ENCODE data around the gene LSAMP. TPM values are rescaled to one million over a fixed set of nuclear protein-coding genes. Genes with fewer than 3 reads are reported as not detected.

Gene LSAMP
- total and polyA plus RNA-seq, 2 of the 13 experiments (the other 11 are each of a cell fraction or from before 2014, with no cell fraction given), result not detected

- no peaks in the 10 kb centered on the region for H3K9me3 ChIP-seq (ENCODE audit: low read length)
Measured at GRCh38 chr3:116097226-116097625, 348.1 kb downstream of the LSAMP start.

GRCh38 chr3:116096631-116097030, 348.7 kb downstream of the LSAMP start:
- intact Hi-C loops (cut with micrococcal nuclease; ENCODE audit: unreplicated experiment), result no loop called here
- Histone ChIP-seq H3K27me3 (ENCODE audit: control insufficient read depth in 1 of 2, insufficient read depth in 2 of 2, low read length in 2 of 2) (no peaks in the 10 kb centered on the region; a peak in 1 of 5 replicates), H4K20me1 (ENCODE audit: insufficient read depth, low read length) (no peaks in the 10 kb centered on the region), H3K4me3 (replicated peaks in 1 of 3; ENCODE audit: insufficient read depth in 1 of 3, low read depth in 2 of 3, low read length in 3 of 3) (no peak overlapping the region), H3K79me2 (ENCODE audit: insufficient read depth, low read length) (no peaks in the 10 kb centered on the region), H3K27ac (ENCODE audit: extremely low read length, insufficient read depth, low read length) (no peak overlapping the region), H3K36me3 (replicated peaks in 1 of 2; ENCODE audit: control insufficient read depth in 1 of 2, insufficient read depth in 2 of 2, low read length in 2 of 2) (no peaks in the 10 kb centered on the region), H3K4me2 (ENCODE audit: low read depth, low read length) (no peak overlapping the region), H3K4me1 (ENCODE audit: insufficient read depth, low read length) (no peaks in the 10 kb centered on the region), H2AFZ (ENCODE audit: low read length) (no peak overlapping the region), H3K9me3 (ENCODE audit: low read length) (no peaks in the 10 kb centered on the region), H3K9ac (ENCODE audit: insufficient read depth, low read depth, low read length) (no peak overlapping the region)
- in situ Hi-C loops (cut with HindIII; ENCODE audit: extremely low pct_ligation_motif_present, low pct_unique_long_range_greater_than_20kb), result no loop called here
- TF ChIP-seq RAD21 (CRISPR knock-in tag; IDR thresholded peaks at IDR 0.05), result no peak
- ATAC-seq (no peak), FAIRE-seq (no peak), DNase-seq (ENCODE audit: low spot score) (no peak)
- WGBS (ENCODE audit: low lambda C conversion rate), result 10% methylated on average over 2 of the region's 2 CpGs
- CTCF ChIA-PET (ENCODE audit: low intra/inter-chr PET ratio, low total read pairs), result no interaction called here
- BruUV-seq (replicated peaks), result no TSS peak
- POLR2A ChIA-PET, result no interaction called here

More at GRCh38 chr3:116097226-116097625, 348.1 kb downstream of the LSAMP start:
- no peaks in the 10 kb centered on the region for H3K36me3 ChIP-seq (replicated peaks in 1 of 2; ENCODE audit: control insufficient read depth in 1 of 2, insufficient read depth in 2 of 2, low read length in 2 of 2)
- no peaks in the 10 kb centered on the region for H3K27me3 ChIP-seq (ENCODE audit: control insufficient read depth in 1 of 2, insufficient read depth in 2 of 2, low read length in 2 of 2)
- H3K9ac ChIP-seq (ENCODE audit: insufficient read depth, low read depth, low read length), result no peak overlapping the region
- FAIRE-seq, result no peak
- 0% methylated on average over 2 of the region's 2 CpGs for WGBS (ENCODE audit: low lambda C conversion rate)
- H3K27ac ChIP-seq (ENCODE audit: extremely low read length, insufficient read depth, low read length), result no peak overlapping the region
- ChIA-PET POLR2A (no interaction called here), CTCF (ENCODE audit: low intra/inter-chr PET ratio, low total read pairs) (no interaction called here)
- BruUV-seq (replicated peaks), result no TSS peak
- no peak for DNase-seq (ENCODE audit: low spot score)
- in situ Hi-C loops (cut with HindIII; ENCODE audit: extremely low pct_ligation_motif_present, low pct_unique_long_range_greater_than_20kb), result no loop called here
- no peaks in the 10 kb centered on the region for H3K79me2 ChIP-seq (ENCODE audit: insufficient read depth, low read length)
- ATAC-seq, result no peak
- H3K4me2 ChIP-seq (ENCODE audit: low read depth, low read length), result no peak overlapping the region
- H3K4me1 ChIP-seq (ENCODE audit: insufficient read depth, low read length), result no peaks in the 10 kb centered on the region
- no peak overlapping the region for H3K4me3 ChIP-seq (replicated peaks in 1 of 3; ENCODE audit: insufficient read depth in 1 of 3, low read depth in 2 of 3, low read length in 3 of 3)
- H2AFZ ChIP-seq (ENCODE audit: low read length), result no peak overlapping the region
- intact Hi-C loops (cut with micrococcal nuclease; ENCODE audit: unreplicated experiment), result no loop called here
- no peak for TF ChIP-seq SETDB1 (CRISPR knock-in tag; IDR thresholded peaks at IDR 0.05; ENCODE audit: borderline replicate concordance)
- TF ChIP-seq ZNF253 (CRISPR knock-in tag; IDR thresholded peaks at IDR 0.05; ENCODE audit: borderline replicate concordance), result no peak
- no peak for TF ChIP-seq ZNF790 (CRISPR knock-in tag; IDR thresholded peaks at IDR 0.05; ENCODE audit: borderline replicate concordance)
- H4K20me1 ChIP-seq (ENCODE audit: insufficient read depth, low read length), result no peaks in the 10 kb centered on the region

Measured in HepG2 (cell line).